Hepatocyte (in vitro differentiated cells): ENCODE results near the gene PAXIP1.

ENCODE experiments used
- EZH2 ChIP-seq: fragments of 200-600 bp; sonication (generic); IDR thresholded peaks from 2 replicates; pipeline ENCODE4 v1.6.1; 2016; ENCODE audit warnings: antibody characterized with exemption, mild to moderate bottlenecking, borderline replicate concordance
- EZH2phosphoT487 ChIP-seq: fragments of 200-600 bp; sonication (generic); IDR thresholded peaks from one replicate; pipeline ENCODE4 v1.6.1; 2018; ENCODE audit warnings: antibody characterized with exemption, mild to moderate bottlenecking, low read depth, moderate library complexity; ENCODE audit not compliant: unreplicated experiment, severe bottlenecking
- TF ChIP-seq, protein P1 (sequence below): fragments of 200-600 bp; sonication (generic); IDR thresholded peaks from 2 replicates; pipeline ENCODE4 v1.5.1; 2016; ENCODE audit warnings: antibody characterized with exemption, mild to moderate bottlenecking; ENCODE audit not compliant: poor library complexity

DNA sequence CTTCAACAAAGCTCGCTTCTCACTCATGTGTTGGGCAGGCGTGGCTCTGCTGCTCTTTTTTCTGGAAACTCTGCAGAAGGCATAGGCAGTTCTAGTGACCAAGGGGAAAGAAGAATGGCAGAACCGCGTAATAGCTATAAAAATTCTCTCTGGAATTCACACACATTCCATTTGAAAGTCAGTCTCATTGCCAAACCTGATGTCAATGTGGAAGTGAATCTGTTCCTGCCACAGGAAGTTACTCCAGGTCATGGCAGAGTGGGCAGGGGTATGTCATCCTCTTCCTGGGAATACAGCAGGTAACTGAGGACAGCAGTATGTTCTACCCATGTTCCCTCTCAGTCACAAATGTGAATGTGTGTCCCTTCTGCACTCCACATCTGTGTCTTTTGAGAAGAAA, 8.2 kb upstream of the PAXIP1 start:
- no peak for TF ChIP-seq EZH2
- TF ChIP-seq, protein P1, sequence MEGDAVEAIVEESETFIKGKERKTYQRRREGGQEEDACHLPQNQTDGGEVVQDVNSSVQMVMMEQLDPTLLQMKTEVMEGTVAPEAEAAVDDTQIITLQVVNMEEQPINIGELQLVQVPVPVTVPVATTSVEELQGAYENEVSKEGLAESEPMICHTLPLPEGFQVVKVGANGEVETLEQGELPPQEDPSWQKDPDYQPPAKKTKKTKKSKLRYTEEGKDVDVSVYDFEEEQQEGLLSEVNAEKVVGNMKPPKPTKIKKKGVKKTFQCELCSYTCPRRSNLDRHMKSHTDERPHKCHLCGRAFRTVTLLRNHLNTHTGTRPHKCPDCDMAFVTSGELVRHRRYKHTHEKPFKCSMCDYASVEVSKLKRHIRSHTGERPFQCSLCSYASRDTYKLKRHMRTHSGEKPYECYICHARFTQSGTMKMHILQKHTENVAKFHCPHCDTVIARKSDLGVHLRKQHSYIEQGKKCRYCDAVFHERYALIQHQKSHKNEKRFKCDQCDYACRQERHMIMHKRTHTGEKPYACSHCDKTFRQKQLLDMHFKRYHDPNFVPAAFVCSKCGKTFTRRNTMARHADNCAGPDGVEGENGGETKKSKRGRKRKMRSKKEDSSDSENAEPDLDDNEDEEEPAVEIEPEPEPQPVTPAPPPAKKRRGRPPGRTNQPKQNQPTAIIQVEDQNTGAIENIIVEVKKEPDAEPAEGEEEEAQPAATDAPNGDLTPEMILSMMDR = no peak
- TF ChIP-seq EZH2phosphoT487 = no peak
